ENCODE data around the gene ATF6.

GRCh38 chr1:161950377-161950776, 184.3 kb downstream of the ATF6 start:
- TF ChIP-seq ZNF274 (IDR thresholded peaks at IDR 0.05; ENCODE audit: low read depth, low read length) (no peak), YY1 (IDR thresholded peaks at IDR 0.05; ENCODE audit: insufficient read depth, insufficient read length) (no peak), SUZ12 (IDR thresholded peaks at IDR 0.05; ENCODE audit: extremely low read depth, insufficient read depth, insufficient read length) (no peak)
